ENCODE measurements around the gene MAP2K2. TPM values are rescaled to one million over a fixed set of nuclear protein-coding genes. Genes with fewer than 3 reads are reported as not detected.

MAP2K2 gene
- total and polyA plus RNA-seq, 4 donors, result 40.3 to 72.7 (median 54.1) TPM

GRCh38 chr19:4121815-4122214 is 2.1 kb downstream of the MAP2K2 start:
- no peak for DNase-seq (ENCODE audit: low spot score)
- peaks cover 0 to 7% (median 3%) of the 10 kb centered on the region in 4 donors for H3K36me3 ChIP-seq (ENCODE audit: control insufficient read depth in 4 of 4, insufficient read depth in 3 of 4, low read depth in 1 of 4, low read length in 3 of 4)
- 96% methylated on average over 4 of the region's 4 CpGs for WGBS
- H3K4me1 ChIP-seq (ENCODE audit: control insufficient read depth in 4 of 4, insufficient read depth in 4 of 4, low read length in 3 of 4), result peaks cover 7 to 16% (median 14%) of the 10 kb centered on the region in 4 donors
- TF ChIP-seq RAD21 (IDR thresholded peaks at IDR 0.05), result no peak
- TF ChIP-seq RXRA (IDR thresholded peaks at IDR 0.05), result no peak
- TF ChIP-seq TAF1 (conservative IDR thresholded peaks at IDR 0.05), result no peak
- TF ChIP-seq JUND (IDR thresholded peaks at IDR 0.05), result no peak
- no peak for TF ChIP-seq FOXA2 (IDR thresholded peaks at IDR 0.05)
- no peak for TF ChIP-seq NR2F2 (IDR thresholded peaks at IDR 0.05)
- no peak for TF ChIP-seq CTCF (IDR thresholded peaks at IDR 0.05; ENCODE audit: low read depth, low read length, missing input control)
- TF ChIP-seq GABPA (IDR thresholded peaks at IDR 0.05 in 1 of 2, conservative IDR thresholded peaks at IDR 0.05 in 1 of 2), result no peak
- TF ChIP-seq EGR1 (IDR thresholded peaks at IDR 0.05; ENCODE audit: low read depth in 2 of 2), result no peak
- TF ChIP-seq HNF4G (IDR thresholded peaks at IDR 0.05), result no peak
- no peak for TF ChIP-seq SP1 (IDR thresholded peaks at IDR 0.05)
- no peak for TF ChIP-seq ZBTB33 (IDR thresholded peaks at IDR 0.05)
- no peak for TF ChIP-seq HNF4A (conservative IDR thresholded peaks at IDR 0.05)
- no peak for TF ChIP-seq REST (IDR thresholded peaks at IDR 0.05)
- no peak for TF ChIP-seq FOXA1 (IDR thresholded peaks at IDR 0.05)
- no peak for TF ChIP-seq ATF3 (IDR thresholded peaks at IDR 0.05)
- H3K9me3 ChIP-seq (ENCODE audit: control insufficient read depth in 4 of 4, low read length in 3 of 4), result no peaks in the 10 kb centered on the region
- H3K9ac ChIP-seq (ENCODE audit: low read depth in 1 of 2, low read length in 2 of 2), result no peak overlapping the region
- no peak overlapping the region for H3K4me3 ChIP-seq (ENCODE audit: low read depth in 1 of 3, low read length in 3 of 3)
- no peaks in the 10 kb centered on the region for H3K27me3 ChIP-seq (ENCODE audit: control insufficient read depth in 4 of 4, insufficient read depth in 4 of 4, low read length in 3 of 4)
- H3K27ac ChIP-seq (ENCODE audit: low read depth in 1 of 2, low read length in 2 of 2), result no peak overlapping the region

- Histone ChIP-seq H3K4me3 (ENCODE audit: low read depth in 1 of 3, low read length in 3 of 3) (no peak overlapping the region), H3K9ac (ENCODE audit: low read depth in 1 of 2, low read length in 2 of 2) (peak overlapping the region in 1 of 2 donors; percentile 38), H3K27ac (ENCODE audit: low read depth in 1 of 2, low read length in 2 of 2) (no peak overlapping the region), H3K9me3 (ENCODE audit: control insufficient read depth in 4 of 4, low read length in 3 of 4) (no peaks in the 10 kb centered on the region), H3K4me1 (ENCODE audit: control insufficient read depth in 4 of 4, insufficient read depth in 4 of 4, low read length in 3 of 4) (peaks cover 7 to 16% (median 14%) of the 10 kb centered on the region in 4 donors), H3K27me3 (ENCODE audit: control insufficient read depth in 4 of 4, insufficient read depth in 4 of 4, low read length in 3 of 4) (no peaks in the 10 kb centered on the region), H3K36me3 (ENCODE audit: control insufficient read depth in 4 of 4, insufficient read depth in 3 of 4, low read depth in 1 of 4, low read length in 3 of 4) (peaks cover 0 to 7% (median 3%) of the 10 kb centered on the region in 4 donors)
- TF ChIP-seq RXRA (IDR thresholded peaks at IDR 0.05) (no peak), FOXA1 (IDR thresholded peaks at IDR 0.05) (no peak), MAX (IDR thresholded peaks at IDR 0.05) (no peak), GABPA (IDR thresholded peaks at IDR 0.05 in 1 of 2, conservative IDR thresholded peaks at IDR 0.05 in 1 of 2) (no peak), ATF3 (IDR thresholded peaks at IDR 0.05) (no peak), REST (IDR thresholded peaks at IDR 0.05) (no peak), JUND (IDR thresholded peaks at IDR 0.05) (no peak), CTCF (IDR thresholded peaks at IDR 0.05; ENCODE audit: low read depth, low read length, missing input control) (no peak), SP1 (IDR thresholded peaks at IDR 0.05) (no peak)
- WGBS, result 96% methylated on average over 5 of the region's 5 CpGs
- no peak for DNase-seq (ENCODE audit: low spot score)
Measured at GRCh38 chr19:4121273-4121612, 2.7 kb downstream of the MAP2K2 start.

Data from liver (tissue), 9 donors.